Prostate gland (tissue), 2 donors: ENCODE measurements around the gene ZBED3.

Experiments used
- CTCF ChIP-seq, 4 experiments: fragments of 200-600 bp in 2 of 4; fragments of 450-650 bp in 2 of 4; sonication (generic) in 2 of 4; IDR thresholded peaks; 1 replicate in 3 of 4; 2 replicates in 1 of 4; pipeline ENCODE4 v1.5.1; 2016 to 2019; ENCODE audit warnings: antibody characterized with exemption in 4 of 4, mild to moderate bottlenecking in 2 of 4, moderate library complexity in 2 of 4
- POLR2AphosphoS5 ChIP-seq: sonication (generic); formaldehyde crosslinking; IDR thresholded peaks from one replicate; pipeline ENCODE4 v1.6.1; 2017; ENCODE audit warnings: antibody characterized with exemption

GRCh38 chr5:77074745-77075144, 12.3 kb downstream of the ZBED3 start:
- TF ChIP-seq POLR2AphosphoS5 (no peak), CTCF (IDR thresholded peaks at IDR 0.05) (no peak)
